GM18511 (cell line): ENCODE results near the gene CAMSAP3.

Source experiments
- ATAC-seq: cut with Tn5 transposase; IDR thresholded peaks from one replicate; pipeline ENCODE4 v1.9.1; 2021; ENCODE audit warnings: mild to moderate bottlenecking, moderate library complexity; ENCODE audit not compliant: unreplicated experiment

The CAMSAP3 gene

DNA sequence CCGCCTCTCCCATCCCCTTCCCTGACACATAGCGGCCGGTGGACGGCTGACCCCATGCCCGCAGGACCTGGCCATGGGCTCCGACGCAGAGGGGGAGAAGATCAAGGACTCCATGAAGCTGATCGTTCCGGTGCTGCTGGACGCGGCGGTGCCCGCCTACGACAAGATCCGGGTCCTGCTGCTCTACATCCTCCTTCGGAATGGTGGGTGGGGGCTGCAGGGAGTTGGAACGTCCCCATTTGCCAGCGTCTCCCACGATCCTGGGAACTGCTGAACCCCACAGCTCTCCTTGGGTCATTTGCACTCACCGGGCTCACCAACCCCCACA, 48.9 kb downstream of the CAMSAP3 start:
- no peak for ATAC-seq

DNA sequence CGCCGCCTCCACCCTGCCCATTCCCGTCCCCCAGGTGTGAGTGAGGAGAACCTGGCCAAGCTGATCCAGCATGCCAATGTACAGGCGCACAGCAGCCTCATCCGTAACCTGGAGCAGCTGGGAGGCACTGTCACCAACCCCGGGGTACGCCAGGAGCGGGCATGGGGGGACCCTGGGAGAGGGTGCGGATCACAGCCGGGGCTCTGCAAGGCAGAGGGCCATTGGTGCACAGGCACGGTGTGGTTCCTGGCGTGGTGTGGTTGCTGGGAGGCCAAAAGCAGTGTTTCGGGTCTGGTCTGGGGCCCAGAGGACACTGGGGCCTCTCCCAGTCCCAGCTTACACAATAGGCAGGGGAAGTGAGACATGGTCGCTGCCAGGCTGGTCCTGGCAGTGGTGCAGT, 49.5 kb downstream of the CAMSAP3 start:
- no peak for ATAC-seq

GRCh38 chr19:7645656-7646425, 50.2 kb downstream of the CAMSAP3 start:
- no peak for ATAC-seq

DNA sequence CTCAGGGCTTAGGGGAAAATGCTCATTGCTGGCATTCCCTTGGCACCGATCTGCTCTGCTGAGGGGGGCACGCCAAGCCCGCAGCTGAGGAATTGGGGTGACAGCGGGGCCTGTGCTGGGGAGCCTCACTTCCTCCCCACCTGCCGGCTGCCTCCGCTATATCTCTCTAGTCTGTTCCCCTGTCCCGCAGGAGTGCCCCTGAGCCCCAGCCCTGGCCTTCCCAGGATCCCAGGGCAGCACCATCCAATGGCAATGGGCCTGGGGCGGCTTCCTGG, 50.7 kb downstream of the CAMSAP3 start:
- ATAC-seq, result no peak

DNA sequence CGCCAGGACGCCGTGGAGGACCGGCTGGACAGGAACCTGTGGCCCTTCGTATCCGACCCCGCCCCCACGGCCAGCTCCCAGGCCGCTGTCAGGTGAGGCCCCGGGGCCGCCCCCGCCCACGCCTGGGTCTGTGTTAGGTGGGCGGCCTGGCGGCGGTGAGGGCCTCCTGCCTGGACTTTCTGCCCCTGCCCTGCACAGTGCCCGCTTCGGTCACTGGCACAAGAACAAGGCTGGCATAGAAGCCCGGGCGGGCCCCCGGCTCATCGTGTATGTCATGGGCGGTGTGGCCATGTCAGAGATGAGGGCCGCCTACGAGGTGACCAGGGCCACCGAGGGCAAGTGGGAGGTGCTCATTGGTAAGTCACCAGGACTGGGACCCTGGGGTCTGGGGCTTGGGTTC, 51.5 kb downstream of the CAMSAP3 start:
- ATAC-seq, result no peak

- no peak for ATAC-seq
Measured at GRCh38 chr19:7648265-7649014, 52.8 kb downstream of the CAMSAP3 start.

- no peak for ATAC-seq
Measured at GRCh38 chr19:7650148-7650547, 54.5 kb downstream of the CAMSAP3 start.

GRCh38 chr19:7652061-7652641, 56.5 kb downstream of the CAMSAP3 start:
- no peak for ATAC-seq

- ATAC-seq, result no peak
Measured at GRCh38 chr19:7654401-7654800, 58.7 kb downstream of the CAMSAP3 start.

GRCh38 chr19:7655581-7655980, 59.9 kb downstream of the CAMSAP3 start:
- ATAC-seq, result no peak

DNA sequence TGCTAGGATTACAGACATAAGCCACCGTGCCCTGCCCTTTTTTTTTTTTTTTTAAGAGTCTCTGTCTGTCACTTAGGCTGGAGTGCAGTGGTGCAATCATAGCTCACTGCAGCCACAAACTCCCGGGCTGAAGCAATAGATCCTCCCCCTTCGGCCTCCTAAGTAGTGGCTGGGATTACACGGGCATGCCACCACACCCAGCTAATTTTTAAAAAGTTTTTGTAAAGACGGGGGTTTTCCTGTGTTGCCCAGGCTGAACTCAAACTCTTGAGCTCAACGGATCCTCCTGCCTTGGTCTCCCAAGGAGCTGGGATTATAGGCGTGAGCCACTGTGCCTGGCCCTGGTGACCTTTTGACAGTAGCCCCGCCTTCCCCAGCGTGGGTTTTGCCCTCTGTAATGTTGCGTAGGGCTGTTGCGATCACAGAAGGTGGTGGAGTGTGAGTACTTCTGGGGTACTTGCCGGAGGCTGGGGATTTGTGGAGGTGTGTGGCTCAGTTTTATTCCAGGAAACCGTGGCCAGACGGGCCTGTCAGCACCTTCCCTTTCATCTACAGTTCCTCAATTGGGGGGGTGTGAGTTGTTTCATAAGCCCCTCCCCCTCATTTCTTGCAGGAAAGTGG, 61.6 kb downstream of the CAMSAP3 start:
- ATAC-seq, result no peak

DNA sequence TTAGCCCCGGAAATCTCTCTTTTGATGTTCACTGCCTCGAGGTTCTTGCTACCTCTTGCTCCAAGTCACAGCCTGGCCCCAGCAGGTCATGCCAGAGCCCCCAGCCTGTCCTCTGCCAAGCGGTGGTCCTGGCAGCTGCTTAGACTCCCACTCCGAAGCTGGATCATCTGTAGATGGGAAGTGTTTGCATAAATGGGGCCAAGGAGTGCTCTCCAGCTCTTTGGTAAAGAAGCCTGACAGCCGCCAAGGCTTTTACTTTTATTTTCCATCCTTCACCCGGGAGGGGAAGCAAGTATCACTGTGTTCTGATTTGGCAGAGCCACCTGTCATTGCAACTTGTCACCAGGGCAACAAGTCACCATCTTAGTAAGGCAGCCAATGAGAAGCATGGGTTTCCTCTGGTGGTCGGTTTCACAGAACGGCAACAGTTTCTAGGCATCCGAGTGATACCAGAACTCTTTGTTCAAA, 62.6 kb downstream of the CAMSAP3 start:
- peak; percentile 72 for ATAC-seq

GRCh38 chr19:7661744-7662538, 66.3 kb downstream of the CAMSAP3 start:
- ATAC-seq, result no peak

DNA sequence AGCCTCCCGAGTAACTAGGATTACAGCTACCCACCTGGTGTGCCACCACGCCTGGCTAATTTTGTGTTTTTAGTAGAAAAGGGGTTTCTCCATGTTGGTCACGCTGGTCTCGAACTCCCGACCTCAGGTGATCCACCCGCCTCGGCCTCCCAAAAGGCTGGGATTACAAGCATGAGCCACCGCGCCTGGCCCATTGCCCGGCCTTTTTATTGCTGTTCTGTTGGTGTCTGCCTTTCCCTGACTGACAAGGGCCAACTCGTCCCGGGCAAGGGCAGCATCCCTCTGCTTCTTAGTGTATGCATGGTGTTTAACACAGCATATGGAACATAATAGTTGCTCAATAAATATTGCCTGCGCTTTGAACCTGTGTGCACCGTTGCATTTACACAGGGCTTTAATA, 67.0 kb downstream of the CAMSAP3 start:
- no peak for ATAC-seq

- no peak for ATAC-seq
Measured at GRCh38 chr19:7663706-7664105, 68.0 kb downstream of the CAMSAP3 start.

- no peak for ATAC-seq
Measured at GRCh38 chr19:7665076-7665475, 69.4 kb downstream of the CAMSAP3 start.
